CD4-positive, alpha-beta memory T cell (primary cell): ENCODE measurements around the gene SOX8. TPM values are rescaled to one million over a fixed set of nuclear protein-coding genes. Genes with fewer than 3 reads are reported as not detected.

Experiments
- CTCF ChIA-PET: fragments of 350-600 bp; sonication (Branson Sonifier 250); formaldehyde crosslinking; loops from one replicate; lab custom pipeline; 2021; ENCODE audit warnings: inconsistent platforms; ENCODE audit not compliant: partially characterized antibody; lab: Charles Lee
- POLR2A ChIA-PET: fragments of 350-600 bp; sonication (Branson Sonifier 250); formaldehyde crosslinking; loops from one replicate; lab custom pipeline; 2021; ENCODE audit not compliant: partially characterized antibody; lab: Charles Lee
- DNase-seq, 5 donors: peaks; one replicate each; pipeline versions ENCODE4 v3.0.0 to v3.0.0-alpha.2; 2020 to 2022; ENCODE audit warnings: mixed read lengths in 1 of 5
- H3K27ac ChIP-seq: one replicate; pipeline ENCODE4 v1.7.0; 2013; ENCODE audit warnings: low read depth, low read length
- H3K27me3 ChIP-seq: 2 replicates; pipeline ENCODE4 v1.7.0; 2013; ENCODE audit warnings: mild to moderate bottlenecking, low read length, moderate library complexity; ENCODE audit not compliant: insufficient read depth
- H3K36me3 ChIP-seq: 2 replicates; pipeline ENCODE4 v1.7.0; 2013; ENCODE audit warnings: mild to moderate bottlenecking, low read length, moderate library complexity; ENCODE audit not compliant: insufficient read depth
- H3K4me1 ChIP-seq: 2 replicates; pipeline ENCODE4 v1.7.0; 2013; ENCODE audit warnings: mild to moderate bottlenecking, low read length, moderate library complexity; ENCODE audit not compliant: insufficient read depth
- H3K4me3 ChIP-seq, 2 donors: one replicate each; pipeline ENCODE4 v1.7.0; 2013; ENCODE audit warnings: low read length in 2 of 2, mild to moderate bottlenecking in 1 of 2
- H3K9me3 ChIP-seq, 2 donors: one replicate each; pipeline ENCODE4 v1.7.0; 2013; ENCODE audit warnings: low read length in 2 of 2, control low read depth in 1 of 2; ENCODE audit not compliant: control insufficient read depth in 1 of 2
- H3K27ac Mint-ChIP-seq, 7 donors: one replicate each; pipeline ENCODE4 v1.8.0; 2020 to 2021; ENCODE audit warnings: mixed read lengths in 7 of 7, mild to moderate bottlenecking in 6 of 7, inconsistent platforms in 3 of 7, moderate library complexity in 3 of 7
- H3K27me3 Mint-ChIP-seq, 2 donors: one replicate each; pipeline ENCODE4 v1.8.0; 2020 to 2021; ENCODE audit warnings: mixed read lengths in 2 of 2
- H3K36me3 Mint-ChIP-seq, 2 donors: one replicate each; pipeline ENCODE4 v1.8.0; 2020 to 2021; ENCODE audit warnings: mixed read lengths in 2 of 2, inconsistent platforms in 1 of 2, mild to moderate bottlenecking in 1 of 2
- H3K4me1 Mint-ChIP-seq, 4 donors: one replicate each; pipeline ENCODE4 v1.8.0; 2020 to 2021; ENCODE audit warnings: mixed read lengths in 4 of 4, mild to moderate bottlenecking in 1 of 4
- H3K4me3 Mint-ChIP-seq, 8 donors: one replicate each; pipeline ENCODE4 v1.8.0; 2020 to 2021; ENCODE audit warnings: mixed read lengths in 8 of 8, mild to moderate bottlenecking in 7 of 8, moderate library complexity in 6 of 8, inconsistent platforms in 3 of 8
- H3K9me3 Mint-ChIP-seq, 8 donors: one replicate each; pipeline ENCODE4 v1.8.0; 2020 to 2021; ENCODE audit warnings: mixed read lengths in 8 of 8, mild to moderate bottlenecking in 5 of 8, inconsistent platforms in 3 of 8, moderate library complexity in 1 of 8
- intact Hi-C: fragments of 100-400 bp; cut with micrococcal nuclease; formaldehyde crosslinking; loops from one replicate; pipeline ENCODE4 v1.15.1; 2023
- polyA plus RNA-seq, 2 donors: library from polyadenylated mRNA; unstranded; fragments of 300-500 nt; fragmentation: Illumina TruSeq; gene quantifications; one replicate each; pipeline ENCODE4 v1.2.3, GENCODE V29; 2021
- total RNA-seq, 2 experiments: library from RNA; stranded (reverse); gene quantifications; one replicate each; pipeline ENCODE4 v1.2.3, GENCODE V29; 2021

SOX8 gene
- total and polyA plus RNA-seq, 4 experiments from 2014 or later = 0.47 to 3.4 (median 2.4) TPM

DNA sequence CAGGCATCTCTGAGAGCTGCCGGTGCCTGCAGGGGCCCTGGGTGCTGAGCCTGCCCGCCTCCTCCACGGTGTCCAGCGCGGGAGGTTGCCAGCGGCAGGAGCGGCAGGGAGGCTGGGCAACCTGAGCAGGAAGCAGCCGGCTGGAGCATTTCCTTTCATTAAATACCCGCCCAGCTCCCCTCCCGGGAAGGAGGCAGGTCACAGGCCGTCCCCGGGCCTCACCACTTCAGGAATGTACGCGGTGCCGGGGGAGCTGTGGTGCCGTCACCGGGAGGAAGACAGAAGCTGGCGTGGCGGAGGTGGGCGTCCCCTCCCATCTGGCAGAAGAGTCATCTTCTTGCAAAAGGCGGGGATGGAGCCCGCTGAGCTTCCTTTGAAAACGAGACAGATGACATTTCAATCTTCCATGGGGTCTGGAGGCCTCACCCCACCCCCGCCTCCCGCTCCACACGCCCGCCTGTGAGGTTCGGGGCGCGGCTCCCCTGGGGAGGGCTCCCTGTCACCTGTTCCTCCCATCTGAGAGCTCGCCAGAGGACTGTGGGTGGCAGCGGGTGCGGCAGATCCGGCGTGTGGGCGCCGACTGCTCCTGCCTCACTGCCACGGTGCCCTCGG, 16.0 kb downstream of the SOX8 start:
- peak overlapping the region; percentile 81 to 97 (median 86) for H3K4me3 Mint-ChIP-seq
- POLR2A ChIA-PET = interaction anchor here (0.8 to 5.8 kb wide), 14 partner anchors 8 to 830 kb away, joined by 3 to 83 read pairs (median 6); partner anchors contain the start of genes FAHD1, HAGH, LMF1 and SOX8
- CTCF ChIA-PET = interaction anchor here (1.2 to 4.4 kb wide), 5 partner anchors 10 to 106 kb away, joined by 3 to 50 read pairs (median 5); no protein-coding TSS in a partner anchor
- intact Hi-C loops = loop anchor here (1.0 to 5.0 kb wide), 4 partner anchors 16 to 58 kb away; partner anchors contain the start of genes LMF1 and SOX8
- Histone ChIP-seq H3K9me3 (no peaks in the 10 kb centered on the region), H3K27ac (peak overlapping the region; percentile 74), H3K27me3 (no peaks in the 10 kb centered on the region), H3K4me3 (peak overlapping the region; percentile 47 to 55), H3K4me1 (peaks cover 44% of the 10 kb centered on the region), H3K36me3 (no peaks in the 10 kb centered on the region)
- H3K9me3 Mint-ChIP-seq = no peaks in the 10 kb centered on the region
- DNase-seq = peak; percentile 63 to 87 (median 68)
- H3K27me3 Mint-ChIP-seq = no peaks in the 10 kb centered on the region
- peak overlapping the region; percentile 87 to 98 (median 93) for H3K27ac Mint-ChIP-seq
- peaks cover 16 to 54% (median 39%) of the 10 kb centered on the region in 4 donors for H3K4me1 Mint-ChIP-seq
- no peaks in the 10 kb centered on the region for H3K36me3 Mint-ChIP-seq

- peaks cover 18 to 59% (median 44%) of the 10 kb centered on the region in 4 donors for H3K4me1 Mint-ChIP-seq
- H3K4me3 ChIP-seq = peak overlapping the region in 1 of 2 donors; percentile 55
- intact Hi-C loops = loop anchor here (5.0 kb wide), 1 partner anchor 36 kb away; no protein-coding TSS in a partner anchor
- no peaks in the 10 kb centered on the region for H3K27me3 Mint-ChIP-seq
- peaks cover 50% of the 10 kb centered on the region for H3K4me1 ChIP-seq
- H3K27me3 ChIP-seq = no peaks in the 10 kb centered on the region
- no peaks in the 10 kb centered on the region for H3K9me3 ChIP-seq
- DNase-seq = peak in 1 of 5 donors; percentile 43
- H3K36me3 ChIP-seq = no peaks in the 10 kb centered on the region
- no peaks in the 10 kb centered on the region for H3K9me3 Mint-ChIP-seq
- H3K27ac ChIP-seq = peak overlapping the region; percentile 74
- no peaks in the 10 kb centered on the region for H3K36me3 Mint-ChIP-seq
- peak overlapping the region; percentile 87 to 98 (median 89) for H3K27ac Mint-ChIP-seq
- H3K4me3 Mint-ChIP-seq = peak overlapping the region in 7 of 8 donors; percentile 81 to 97 (median 84)
- ChIA-PET CTCF (interaction anchor here (1.2 to 4.4 kb wide), 5 partner anchors 9 to 105 kb away, joined by 3 to 50 read pairs (median 5); no protein-coding TSS in a partner anchor), POLR2A (interaction anchor here (0.8 to 5.8 kb wide), 12 partner anchors 8 to 829 kb away, joined by 3 to 83 read pairs (median 7); partner anchors contain the start of genes FAHD1, HAGH, LMF1 and SOX8)
Observed at GRCh38 chr16:998211-998610, 16.6 kb downstream of the SOX8 start.

DNA sequence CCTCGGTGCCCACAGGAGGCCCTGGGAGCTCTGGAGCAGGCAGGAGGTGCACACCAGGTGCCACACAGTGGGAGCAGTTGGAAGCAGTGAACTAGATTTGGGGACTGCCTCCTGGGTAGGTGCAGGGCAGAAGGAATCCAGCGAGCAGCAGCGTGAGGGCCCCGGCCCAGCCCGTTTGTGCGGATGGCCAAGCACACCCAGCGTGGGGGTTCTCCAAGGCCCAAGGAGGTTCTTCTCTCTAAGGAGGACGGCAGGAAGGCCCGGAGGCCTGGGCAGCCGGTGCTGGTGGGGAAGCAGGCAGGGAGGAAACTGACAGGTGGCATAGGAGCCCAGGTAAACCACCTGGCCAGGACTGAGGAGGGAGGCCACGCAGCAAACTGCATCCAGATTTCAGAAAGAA, 17.0 kb downstream of the SOX8 start:
- no peaks in the 10 kb centered on the region for H3K27me3 Mint-ChIP-seq
- peak in 1 of 5 donors; percentile 3 for DNase-seq
- intact Hi-C loops = loop anchor here (5.0 kb wide), 1 partner anchor 36 kb away; no protein-coding TSS in a partner anchor
- Histone ChIP-seq H3K36me3 (no peaks in the 10 kb centered on the region), H3K4me3 (no peak overlapping the region), H3K4me1 (peaks cover 54% of the 10 kb centered on the region), H3K9me3 (no peaks in the 10 kb centered on the region), H3K27ac (peak overlapping the region; percentile 74), H3K27me3 (no peaks in the 10 kb centered on the region)
- no peaks in the 10 kb centered on the region for H3K36me3 Mint-ChIP-seq
- no peaks in the 10 kb centered on the region for H3K9me3 Mint-ChIP-seq
- CTCF ChIA-PET = interaction anchor here (1.2 to 4.4 kb wide), 3 partner anchors 14 to 105 kb away, joined by 3 to 50 read pairs (median 4); no protein-coding TSS in a partner anchor
- H3K4me1 Mint-ChIP-seq = peaks cover 18 to 63% (median 46%) of the 10 kb centered on the region in 4 donors
- peak overlapping the region; percentile 29 to 94 (median 72) for H3K27ac Mint-ChIP-seq
- H3K4me3 Mint-ChIP-seq = peak overlapping the region in 4 of 8 donors; percentile 20 to 89 (median 34)
- POLR2A ChIA-PET = interaction anchor here (1.0 to 5.8 kb wide), 6 partner anchors 17 to 34 kb away, joined by 3 to 83 read pairs (median 10); partner anchors contain the start of genes LMF1 and SOX8

GRCh38 chr16:999677-1000076, 18.1 kb downstream of the SOX8 start:
- Mint-ChIP-seq H3K4me1 (peaks cover 21 to 70% (median 52%) of the 10 kb centered on the region in 4 donors), H3K9me3 (no peaks in the 10 kb centered on the region), H3K27me3 (no peaks in the 10 kb centered on the region), H3K4me3 (peak overlapping the region in 2 of 8 donors; percentile 35 to 54), H3K36me3 (no peaks in the 10 kb centered on the region), H3K27ac (peak overlapping the region in 2 of 7 donors; percentile 68 to 94)
- CTCF ChIA-PET = interaction anchor here (1.5 kb wide), 1 partner anchor 18 kb away, joined by 3 read pairs; the partner anchor contains the start of gene SOX8
- no peak overlapping the region for H3K27ac ChIP-seq
- no peak overlapping the region for H3K4me3 ChIP-seq
- H3K36me3 ChIP-seq = no peaks in the 10 kb centered on the region
- intact Hi-C loops = loop anchor here (5.0 kb wide), 1 partner anchor 37 kb away; no protein-coding TSS in a partner anchor
- no peaks in the 10 kb centered on the region for H3K9me3 ChIP-seq
- H3K27me3 ChIP-seq = no peaks in the 10 kb centered on the region
- POLR2A ChIA-PET = interaction anchor here (5.8 to 6.4 kb wide), 2 partner anchors 19 to 35 kb away, joined by 49 to 54 read pairs; partner anchors contain the start of gene SOX8
- H3K4me1 ChIP-seq = peaks cover 65% of the 10 kb centered on the region
- no peak for DNase-seq

DNA sequence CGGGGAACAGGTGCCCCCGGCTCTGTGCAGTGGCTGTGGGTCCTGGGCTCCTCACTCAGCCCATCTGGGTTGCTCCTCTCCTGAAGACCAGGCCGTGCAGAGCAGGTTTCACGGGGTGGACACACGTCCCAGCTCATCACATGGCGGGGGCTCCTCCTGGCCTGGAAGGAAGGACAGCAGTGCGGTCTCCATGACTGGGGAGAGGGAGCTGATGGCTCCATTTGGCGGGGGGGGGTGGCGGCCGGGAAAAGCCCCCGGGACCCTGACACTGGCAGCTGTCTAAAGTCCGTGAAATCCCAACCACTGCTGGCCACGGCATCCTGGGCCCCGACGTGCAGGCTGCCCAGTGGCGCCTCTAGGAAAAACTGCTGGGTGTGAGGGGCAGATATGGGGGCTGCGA, 19.0 kb downstream of the SOX8 start:
- Mint-ChIP-seq H3K9me3 (no peaks in the 10 kb centered on the region), H3K27me3 (no peaks in the 10 kb centered on the region), H3K36me3 (no peaks in the 10 kb centered on the region), H3K4me3 (no peak overlapping the region), H3K27ac (no peak overlapping the region), H3K4me1 (peaks cover 23 to 66% (median 50%) of the 10 kb centered on the region in 4 donors)
- H3K27me3 ChIP-seq = no peaks in the 10 kb centered on the region
- H3K4me1 ChIP-seq = peaks cover 71% of the 10 kb centered on the region
- peak in 1 of 5 donors; percentile 4 for DNase-seq
- H3K36me3 ChIP-seq = no peaks in the 10 kb centered on the region
- POLR2A ChIA-PET = interaction anchor here (5.8 to 6.4 kb wide), 2 partner anchors 20 to 36 kb away, joined by 49 to 54 read pairs; partner anchors contain the start of gene SOX8
- CTCF ChIA-PET = interaction anchor here (1.3 to 1.5 kb wide), 2 partner anchors 19 to 54 kb away, joined by 3 read pairs; partner anchors contain the start of gene SOX8
- H3K9me3 ChIP-seq = no peaks in the 10 kb centered on the region
- no peak overlapping the region for H3K27ac ChIP-seq
- intact Hi-C loops = no loop called here
- no peak overlapping the region for H3K4me3 ChIP-seq

DNA sequence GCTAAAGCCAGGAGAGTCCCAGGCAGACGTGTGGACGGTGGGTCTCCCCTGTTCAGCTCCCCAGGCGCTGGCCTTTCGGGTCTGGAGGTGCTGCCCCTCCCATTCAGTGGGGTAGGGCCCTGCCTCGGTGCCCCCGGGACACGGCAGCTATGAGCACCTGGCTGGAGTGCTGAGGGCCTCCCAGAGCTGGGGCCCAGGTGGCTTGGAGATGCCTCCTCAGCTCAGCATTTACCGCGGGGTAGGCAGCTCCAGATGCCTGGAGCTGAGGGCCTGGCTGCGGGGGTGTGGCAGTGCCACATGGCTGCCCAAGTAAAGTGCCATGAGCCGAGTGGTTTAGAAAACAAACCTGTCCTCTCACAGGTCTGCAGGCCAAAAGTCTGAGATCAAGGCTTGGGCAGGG, 19.5 kb downstream of the SOX8 start:
- no peaks in the 10 kb centered on the region for H3K27me3 ChIP-seq
- Mint-ChIP-seq H3K4me1 (peaks cover 21 to 66% (median 48%) of the 10 kb centered on the region in 4 donors), H3K27me3 (no peaks in the 10 kb centered on the region), H3K36me3 (no peaks in the 10 kb centered on the region), H3K27ac (peak overlapping the region in 3 of 7 donors; percentile 24 to 89 (median 36)), H3K9me3 (no peaks in the 10 kb centered on the region), H3K4me3 (no peak overlapping the region)
- no peaks in the 10 kb centered on the region for H3K9me3 ChIP-seq
- H3K4me3 ChIP-seq = no peak overlapping the region
- CTCF ChIA-PET = interaction anchor here (1.3 to 1.5 kb wide), 2 partner anchors 20 to 54 kb away, joined by 3 read pairs; partner anchors contain the start of gene SOX8
- intact Hi-C loops = no loop called here
- peaks cover 66% of the 10 kb centered on the region for H3K4me1 ChIP-seq
- POLR2A ChIA-PET = interaction anchor here (4.6 to 6.4 kb wide), 2 partner anchors 20 to 36 kb away, joined by 31 to 49 read pairs; partner anchors contain the start of gene SOX8
- H3K27ac ChIP-seq = no peak overlapping the region
- no peak for DNase-seq
- no peaks in the 10 kb centered on the region for H3K36me3 ChIP-seq
